CD4-positive, alpha-beta T cell treated with Interleukin-1 beta for 1 hour (primary cell): ENCODE measurements around the gene FRMPD4.

Experiments used
- DNase-seq, 2 donors: peaks; one replicate each; pipeline ENCODE4 v3.0.0-alpha.2; 2020 to 2022

The FRMPD4 gene

GRCh38 chrX:12554206-12554605, 415.9 kb downstream of the FRMPD4 start:
- no peak for DNase-seq

DNA sequence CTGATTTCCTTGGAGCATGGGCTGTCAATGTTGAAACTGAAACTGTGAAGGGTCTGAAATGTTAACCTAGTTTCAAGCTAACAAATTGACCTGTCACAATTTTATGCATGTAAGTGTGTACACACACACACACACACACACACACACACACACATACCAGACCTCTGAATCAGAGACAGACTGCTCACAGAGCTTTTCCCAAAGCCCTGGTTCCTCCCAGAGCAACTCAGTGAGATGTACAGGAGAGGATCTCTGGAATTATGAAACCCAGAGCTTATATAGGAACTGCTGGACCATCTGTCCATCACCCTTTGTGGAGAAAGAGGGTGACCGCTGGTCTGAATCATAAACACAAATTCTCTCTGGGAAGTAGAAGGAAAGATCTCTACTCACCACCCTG, 424.8 kb downstream of the FRMPD4 start:
- DNase-seq = no peak

DNA sequence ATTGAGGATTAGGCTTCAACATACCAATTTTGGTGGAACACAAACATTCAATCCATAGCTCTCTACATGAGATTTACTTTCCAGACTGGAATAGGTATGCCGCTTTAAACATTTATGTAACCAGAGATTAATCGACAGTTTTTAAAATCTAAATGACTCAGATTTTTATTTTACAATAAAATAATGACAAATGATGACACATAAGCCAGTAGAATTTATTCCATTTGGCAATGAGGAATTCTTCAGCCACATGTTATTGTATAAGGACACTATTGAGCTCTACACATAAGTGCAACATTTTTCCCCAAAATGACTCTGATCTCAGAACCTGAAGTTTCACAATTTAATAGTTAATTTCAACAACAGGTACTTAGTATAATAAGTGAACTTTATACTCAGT, 425.9 kb downstream of the FRMPD4 start:
- no peak for DNase-seq

- no peak for DNase-seq
Measured at GRCh38 chrX:12567857-12568256, 429.6 kb downstream of the FRMPD4 start.

- no peak for DNase-seq
Measured at GRCh38 chrX:12570859-12571501, 432.7 kb downstream of the FRMPD4 start.

- no peak for DNase-seq
Measured at GRCh38 chrX:12579311-12579710, 441.0 kb downstream of the FRMPD4 start.

DNA sequence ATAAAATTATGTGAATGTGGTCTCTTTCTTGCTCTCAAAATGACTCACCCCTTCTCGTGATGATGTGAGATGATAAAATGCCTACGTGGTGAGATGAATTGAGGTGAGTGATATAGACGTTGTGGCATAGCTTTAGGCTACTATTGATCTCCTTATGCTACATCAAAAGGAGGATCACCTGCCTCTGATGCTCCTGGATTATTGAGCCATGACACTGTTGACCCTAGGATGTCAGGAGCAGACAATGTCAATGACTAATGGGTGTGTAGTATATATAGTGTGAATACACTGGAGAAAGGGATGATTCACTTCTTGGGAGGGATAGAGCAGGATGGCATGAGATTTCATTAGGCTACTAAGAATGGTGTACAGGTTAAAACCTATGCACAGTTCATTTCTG, 442.3 kb downstream of the FRMPD4 start:
- no peak for DNase-seq

- no peak for DNase-seq
Measured at GRCh38 chrX:12581546-12581945, 443.3 kb downstream of the FRMPD4 start.

GRCh38 chrX:12582649-12583048, 444.4 kb downstream of the FRMPD4 start:
- no peak for DNase-seq

DNA sequence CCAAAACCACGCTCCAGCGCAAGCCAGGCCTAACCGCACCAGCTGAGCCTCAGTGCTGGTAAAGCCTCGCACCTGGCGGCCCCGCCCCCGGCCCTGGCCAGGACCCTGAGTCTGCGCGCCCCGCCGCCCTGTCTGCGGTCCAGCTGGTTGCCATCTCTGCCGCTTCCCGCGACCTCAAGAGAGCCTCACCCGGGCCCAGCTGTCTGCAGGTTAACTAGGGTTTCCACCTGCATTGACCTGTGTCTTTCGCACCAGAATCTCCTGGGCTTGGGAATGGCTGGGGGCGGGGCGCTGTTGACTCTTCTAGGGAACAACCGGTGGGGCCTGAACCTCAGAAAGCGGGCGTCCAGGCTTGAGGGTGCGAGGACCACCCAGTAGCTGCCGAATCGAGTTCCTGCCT, 445.3 kb downstream of the FRMPD4 start:
- DNase-seq = no peak

GRCh38 chrX:12595720-12596119, 457.4 kb downstream of the FRMPD4 start:
- no peak for DNase-seq

DNA sequence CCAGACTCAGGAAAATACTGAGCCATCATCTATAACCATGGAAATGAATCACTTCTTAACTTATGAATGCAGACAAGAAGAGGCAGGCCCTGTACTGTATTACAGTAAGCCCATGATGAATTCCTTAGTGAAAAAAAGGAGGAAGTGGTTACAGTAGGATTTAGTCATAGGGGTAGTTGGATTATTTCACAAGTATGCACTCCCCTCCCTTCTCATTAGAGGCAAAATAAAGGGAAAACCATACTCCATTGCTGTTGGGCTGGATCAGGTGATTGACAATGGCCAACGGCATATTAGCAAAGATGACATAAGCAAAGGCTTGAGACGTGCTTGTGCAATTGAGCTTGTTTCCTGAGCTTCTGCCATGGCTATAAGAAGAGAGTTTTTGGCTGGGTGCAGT, 471.8 kb downstream of the FRMPD4 start:
- peak in 1 of 2 donors; percentile 1 for DNase-seq

- no peak for DNase-seq
Measured at GRCh38 chrX:12611471-12611870, 473.2 kb downstream of the FRMPD4 start.

GRCh38 chrX:12614266-12614665, 476.0 kb downstream of the FRMPD4 start:
- DNase-seq = no peak

GRCh38 chrX:12615061-12615460, 476.8 kb downstream of the FRMPD4 start:
- DNase-seq = no peak

DNA sequence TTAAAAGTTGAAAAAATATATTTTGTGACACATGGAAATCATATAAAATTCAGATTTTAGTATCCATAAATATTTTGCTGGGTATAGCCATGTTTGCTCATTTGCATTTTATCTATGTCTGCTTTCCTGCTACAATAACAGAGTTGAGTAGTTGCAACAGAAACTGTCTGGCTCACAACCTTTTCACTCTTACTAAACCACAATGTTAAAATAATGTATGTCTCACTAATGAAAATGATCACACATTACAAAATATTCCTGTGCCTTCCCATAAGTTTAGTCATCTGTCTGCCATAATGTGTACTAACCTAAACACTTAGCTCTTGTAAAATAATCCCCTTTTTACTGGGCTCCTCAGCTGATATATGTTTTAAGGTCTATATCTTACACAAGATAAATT, 479.0 kb downstream of the FRMPD4 start:
- DNase-seq = no peak

DNA sequence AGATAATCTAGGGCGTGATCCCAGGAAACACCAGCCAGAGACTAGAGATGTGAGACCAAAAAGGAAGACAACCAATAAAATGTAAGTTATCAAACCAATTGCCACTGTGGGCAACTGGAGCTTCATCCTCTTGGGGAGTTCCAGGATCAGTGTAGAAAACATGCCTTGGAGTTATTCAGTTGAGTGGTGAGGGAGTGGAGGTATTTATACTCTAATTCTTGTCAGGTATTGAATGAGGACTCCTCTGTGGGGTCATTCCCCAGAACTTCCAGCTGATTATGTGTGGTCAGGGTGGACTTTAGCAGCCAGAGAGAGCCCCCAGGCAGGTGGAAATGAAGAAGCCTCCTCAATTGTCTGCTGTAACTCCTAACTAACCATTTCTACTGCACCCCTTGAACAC, 509.0 kb downstream of the FRMPD4 start:
- DNase-seq = no peak

- no peak for DNase-seq
Measured at GRCh38 chrX:12648995-12649394, 510.7 kb downstream of the FRMPD4 start.

- no peak for DNase-seq
Measured at GRCh38 chrX:12657433-12657832, 519.2 kb downstream of the FRMPD4 start.

GRCh38 chrX:12657881-12658280, 519.6 kb downstream of the FRMPD4 start:
- DNase-seq = no peak

DNA sequence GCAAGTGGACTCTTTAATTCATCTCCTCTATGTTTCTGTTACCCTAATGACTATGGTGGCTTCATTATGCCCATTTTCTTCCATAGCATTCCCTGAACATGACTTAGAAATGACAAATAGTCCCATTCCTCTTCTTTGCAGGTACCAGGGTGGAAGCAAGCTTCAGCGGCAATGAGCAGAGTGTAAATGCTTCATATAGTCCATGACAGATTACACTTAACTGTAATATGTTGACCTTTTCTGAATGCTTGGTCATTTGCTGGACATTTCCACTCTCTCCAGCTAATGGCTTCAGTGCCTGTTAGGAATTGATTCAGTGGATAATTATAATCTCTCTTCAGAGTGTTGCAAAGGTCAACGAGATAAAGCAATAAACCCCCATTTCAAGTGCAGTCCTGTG, 523.2 kb downstream of the FRMPD4 start:
- DNase-seq = no peak

GRCh38 chrX:12672367-12673106, 534.3 kb downstream of the FRMPD4 start:
- no peak for DNase-seq

DNA sequence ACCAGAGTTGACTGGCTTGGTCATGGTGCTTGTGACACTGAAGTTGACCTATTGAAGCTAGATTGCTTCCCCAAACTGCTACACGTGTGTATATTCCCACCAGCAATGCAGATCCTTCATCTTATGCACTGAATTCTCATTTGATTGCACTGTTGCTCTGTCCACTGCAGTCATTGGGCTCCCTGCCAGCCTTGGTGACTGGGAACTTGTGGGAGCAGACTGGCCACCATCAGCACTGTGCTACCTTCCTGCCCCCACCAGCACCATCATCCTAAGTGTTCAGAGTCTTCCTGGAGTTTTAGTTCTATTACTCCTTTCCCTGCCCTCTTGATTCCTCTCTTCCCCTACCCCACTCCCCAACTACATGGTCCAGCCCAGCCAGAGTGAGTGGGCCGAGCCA, 535.2 kb downstream of the FRMPD4 start:
- no peak for DNase-seq

DNA sequence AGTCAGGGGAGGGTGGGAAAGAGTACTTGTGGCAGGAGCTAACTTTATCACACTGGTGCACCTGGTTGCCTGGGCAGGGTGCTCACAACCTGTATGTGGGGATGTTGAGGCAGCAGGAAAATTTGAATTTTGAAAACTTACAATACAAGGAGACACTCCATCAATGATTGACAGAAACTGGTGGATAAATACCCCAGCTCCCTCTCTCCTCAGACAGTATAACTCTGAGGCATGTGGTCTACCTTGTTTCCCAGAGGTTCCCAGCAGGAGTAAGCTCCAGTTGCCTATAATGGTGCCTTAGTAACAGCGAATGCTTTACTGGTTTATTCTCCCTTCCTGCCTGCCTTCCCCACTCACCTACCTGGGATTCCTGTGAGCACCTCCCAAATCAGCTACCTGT, 541.2 kb downstream of the FRMPD4 start:
- no peak for DNase-seq

- no peak for DNase-seq
Measured at GRCh38 chrX:12681047-12681446, 542.8 kb downstream of the FRMPD4 start.
